GM19438 (cell line): Measurements from ENCODE around the gene NPAS2.

ENCODE experiments used
- ATAC-seq: cut with Tn5 transposase; IDR thresholded peaks from one replicate; pipeline ENCODE4 v1.9.1; 2021; ENCODE audit warnings: low read depth; ENCODE audit not compliant: unreplicated experiment

Gene NPAS2, protein sequence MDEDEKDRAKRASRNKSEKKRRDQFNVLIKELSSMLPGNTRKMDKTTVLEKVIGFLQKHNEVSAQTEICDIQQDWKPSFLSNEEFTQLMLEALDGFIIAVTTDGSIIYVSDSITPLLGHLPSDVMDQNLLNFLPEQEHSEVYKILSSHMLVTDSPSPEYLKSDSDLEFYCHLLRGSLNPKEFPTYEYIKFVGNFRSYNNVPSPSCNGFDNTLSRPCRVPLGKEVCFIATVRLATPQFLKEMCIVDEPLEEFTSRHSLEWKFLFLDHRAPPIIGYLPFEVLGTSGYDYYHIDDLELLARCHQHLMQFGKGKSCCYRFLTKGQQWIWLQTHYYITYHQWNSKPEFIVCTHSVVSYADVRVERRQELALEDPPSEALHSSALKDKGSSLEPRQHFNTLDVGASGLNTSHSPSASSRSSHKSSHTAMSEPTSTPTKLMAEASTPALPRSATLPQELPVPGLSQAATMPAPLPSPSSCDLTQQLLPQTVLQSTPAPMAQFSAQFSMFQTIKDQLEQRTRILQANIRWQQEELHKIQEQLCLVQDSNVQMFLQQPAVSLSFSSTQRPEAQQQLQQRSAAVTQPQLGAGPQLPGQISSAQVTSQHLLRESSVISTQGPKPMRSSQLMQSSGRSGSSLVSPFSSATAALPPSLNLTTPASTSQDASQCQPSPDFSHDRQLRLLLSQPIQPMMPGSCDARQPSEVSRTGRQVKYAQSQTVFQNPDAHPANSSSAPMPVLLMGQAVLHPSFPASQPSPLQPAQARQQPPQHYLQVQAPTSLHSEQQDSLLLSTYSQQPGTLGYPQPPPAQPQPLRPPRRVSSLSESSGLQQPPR

GRCh38 chr2:100819370-100820272 lies at the start of gene NPAS2:
Gene NPAS2, plus strand, starts transcription at chr2:100820139. Its CDS starts 84,616 bp downstream, at chr2:100904755.
- no peak for ATAC-seq

GRCh38 chr2:100771125-100771524 lies 48.8 kb upstream of the NPAS2 start:
- no peak for ATAC-seq

DNA sequence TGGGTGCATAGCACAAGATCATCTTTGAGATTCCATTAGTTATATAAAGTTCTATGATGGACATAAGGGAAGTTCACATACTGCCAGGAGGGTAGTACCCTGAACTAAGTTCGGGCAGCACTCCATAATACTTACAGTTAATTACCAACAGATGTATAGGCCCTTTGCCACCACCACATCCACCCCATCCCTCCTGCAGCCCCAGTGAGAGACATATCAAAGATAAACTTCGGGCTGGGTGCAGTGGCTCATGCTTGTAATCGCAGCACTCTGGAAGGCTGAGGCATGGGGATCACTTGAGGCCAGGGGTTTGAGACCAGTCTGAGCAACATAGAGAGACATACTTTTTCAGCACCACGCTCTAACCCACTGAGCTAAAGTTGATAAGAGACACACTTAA lies 46.4 kb upstream of the NPAS2 start:
- no peak for ATAC-seq

GRCh38 chr2:100776445-100776844 lies 43.5 kb upstream of the NPAS2 start:
- ATAC-seq = no peak

- ATAC-seq = no peak
These were observed 41.1 kb upstream of the NPAS2 start for GRCh38 chr2:100778637-100779450.

GRCh38 chr2:100779908-100780202 lies 40.1 kb upstream of the NPAS2 start:
- no peak for ATAC-seq

- ATAC-seq = no peak
These were observed 39.5 kb upstream of the NPAS2 start for GRCh38 chr2:100780203-100781008.

DNA sequence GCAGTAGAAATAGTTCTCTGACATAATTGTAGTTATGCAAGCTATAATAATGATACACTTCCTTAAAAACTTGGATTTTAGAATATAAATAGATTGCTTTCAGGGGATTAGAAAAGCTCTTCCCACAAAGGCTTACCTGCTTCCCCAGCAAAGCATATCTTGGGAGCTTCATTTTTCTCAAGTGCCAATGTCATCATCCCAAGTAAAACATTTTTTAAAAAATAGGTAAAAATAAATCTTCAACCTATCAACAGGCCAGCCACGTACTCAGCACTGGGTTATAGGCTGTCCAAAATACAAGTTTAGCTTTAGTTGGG lies 39.0 kb upstream of the NPAS2 start:
- no peak for ATAC-seq

DNA sequence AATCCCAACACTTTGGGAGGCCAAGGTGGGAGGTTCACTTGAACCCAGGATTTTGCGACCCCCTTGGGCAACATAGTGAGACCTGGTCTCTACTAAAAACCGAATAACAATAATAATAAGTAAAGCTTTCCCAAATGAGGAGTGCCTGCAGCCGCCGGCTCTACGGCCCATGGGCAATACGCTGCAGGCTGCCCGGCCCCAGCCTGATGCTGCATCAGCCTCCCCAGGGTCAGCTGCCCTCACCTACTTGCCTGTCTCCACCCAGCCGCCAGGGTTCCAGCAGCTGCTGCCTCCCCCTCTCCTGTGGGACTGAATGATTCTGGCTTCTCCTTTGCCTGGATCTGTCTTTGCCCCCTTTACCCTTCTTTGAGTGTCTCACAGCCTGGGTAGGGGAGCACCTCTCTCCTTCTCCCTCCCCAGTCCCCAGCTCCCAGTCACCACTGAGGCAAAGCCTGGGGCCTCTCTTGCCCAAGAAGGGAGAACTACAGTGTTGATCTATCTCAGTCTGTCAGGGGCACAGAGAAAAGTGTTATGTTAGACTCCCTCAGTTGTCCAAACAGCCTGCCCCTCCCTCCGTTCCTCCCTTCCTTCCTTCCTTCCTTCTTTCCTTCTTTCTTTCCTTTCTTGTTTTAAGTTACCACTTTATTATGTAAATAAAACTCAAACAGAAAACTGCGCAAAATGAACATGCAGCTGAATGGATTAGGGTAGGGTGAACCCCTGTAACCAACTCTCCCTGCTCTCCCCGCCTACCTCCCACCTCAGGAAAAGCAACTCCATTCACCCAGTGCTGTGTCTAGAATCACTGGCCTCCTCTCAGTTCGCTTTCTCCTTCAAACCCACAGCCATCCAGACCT lies 38.2 kb upstream of the NPAS2 start:
- ATAC-seq = no peak

- no peak for ATAC-seq
These were observed 37.5 kb upstream of the NPAS2 start for GRCh38 chr2:100782380-100782878.

DNA sequence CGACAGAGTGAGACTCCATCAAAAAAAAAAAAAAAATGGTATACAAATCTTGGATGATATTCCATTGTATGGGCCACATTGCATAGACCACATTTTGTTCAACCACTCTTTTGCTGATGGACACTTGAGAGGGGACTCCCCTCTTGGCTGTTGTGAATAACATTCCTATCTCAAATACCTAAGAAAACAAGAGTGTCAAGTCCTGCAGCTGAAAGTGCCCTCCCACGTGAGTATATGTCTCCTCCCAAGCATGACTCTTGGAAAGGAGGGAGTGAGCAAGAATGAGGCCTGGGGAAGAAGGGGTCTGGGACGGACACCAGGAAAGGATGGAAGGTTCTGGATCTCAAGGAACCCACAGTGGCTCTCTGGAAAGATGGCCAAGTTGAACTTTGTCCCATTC lies 36.0 kb upstream of the NPAS2 start:
- no peak for ATAC-seq

DNA sequence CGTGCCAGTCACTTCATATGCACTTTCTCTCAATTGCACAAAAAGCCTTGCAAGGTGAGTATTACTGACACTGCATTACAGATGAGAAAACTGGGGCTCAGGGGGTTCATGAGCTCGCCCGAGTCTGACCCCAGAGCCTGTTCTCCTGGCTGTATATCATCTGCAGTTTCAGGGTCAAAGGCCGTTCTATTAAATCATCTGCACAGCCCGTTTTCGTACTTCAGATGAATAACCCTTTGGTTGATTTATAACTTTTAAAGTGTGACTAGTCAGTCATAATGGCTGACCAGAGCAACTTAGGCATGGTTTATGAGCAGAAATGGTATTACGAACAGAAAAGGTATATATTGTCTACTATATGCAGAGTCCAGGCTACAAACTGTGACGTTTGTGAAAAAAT lies 35.3 kb upstream of the NPAS2 start:
- no peak for ATAC-seq

- ATAC-seq = no peak
These were observed 34.2 kb upstream of the NPAS2 start for GRCh38 chr2:100785626-100786296.

GRCh38 chr2:100786297-100786658 lies 33.7 kb upstream of the NPAS2 start:
- ATAC-seq = no peak

- no peak for ATAC-seq
These were observed 33.0 kb upstream of the NPAS2 start for GRCh38 chr2:100786985-100787384.

DNA sequence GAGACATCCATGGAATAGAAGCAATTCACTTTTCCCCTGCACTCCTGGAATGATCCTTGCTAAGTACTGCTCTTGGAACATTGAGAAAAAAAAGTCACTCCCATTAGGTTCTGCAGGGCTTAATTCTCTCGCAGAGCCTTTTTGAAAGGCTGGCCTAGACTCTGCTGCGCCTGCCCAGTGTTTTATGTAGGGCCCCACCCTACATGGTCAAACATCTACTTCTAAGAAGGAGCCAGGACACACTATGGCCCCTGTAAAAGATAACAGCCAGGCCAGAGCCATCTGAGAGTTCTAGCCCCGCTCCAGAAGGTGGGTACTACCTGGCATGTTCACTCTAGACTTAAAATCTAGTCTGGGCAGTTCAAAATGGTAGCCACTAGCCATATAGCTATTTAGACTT lies 30.6 kb upstream of the NPAS2 start:
- no peak for ATAC-seq

DNA sequence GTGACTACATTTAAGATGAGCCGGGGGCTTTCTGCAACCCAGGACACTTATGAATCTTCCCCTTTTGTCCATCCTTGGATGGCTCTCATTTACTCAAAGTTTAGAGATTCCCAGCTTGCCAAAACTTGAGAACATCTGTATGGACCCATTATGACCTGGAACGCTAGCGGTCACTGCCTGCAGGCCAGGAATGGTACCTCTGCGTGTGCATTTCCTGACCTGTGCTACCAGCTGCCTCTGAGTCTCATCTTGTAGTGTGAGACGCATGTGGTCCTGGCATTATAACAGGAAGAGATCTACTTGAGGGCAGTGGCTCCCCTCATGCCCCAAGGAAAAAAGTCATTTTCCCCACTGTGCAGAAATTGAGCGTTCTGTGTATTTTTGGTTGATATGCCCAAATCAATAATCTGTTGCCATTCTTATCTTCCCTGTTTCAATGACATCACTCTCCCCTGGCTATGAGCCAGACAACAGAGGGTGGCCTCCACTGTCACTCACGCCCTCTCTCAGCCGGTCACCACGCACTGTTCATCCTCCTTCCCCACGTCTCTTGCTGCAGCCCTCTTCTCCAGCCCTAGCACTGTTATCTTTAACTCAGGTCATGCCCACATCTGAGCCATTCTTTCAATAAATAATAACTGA lies 28.5 kb upstream of the NPAS2 start:
- no peak for ATAC-seq

DNA sequence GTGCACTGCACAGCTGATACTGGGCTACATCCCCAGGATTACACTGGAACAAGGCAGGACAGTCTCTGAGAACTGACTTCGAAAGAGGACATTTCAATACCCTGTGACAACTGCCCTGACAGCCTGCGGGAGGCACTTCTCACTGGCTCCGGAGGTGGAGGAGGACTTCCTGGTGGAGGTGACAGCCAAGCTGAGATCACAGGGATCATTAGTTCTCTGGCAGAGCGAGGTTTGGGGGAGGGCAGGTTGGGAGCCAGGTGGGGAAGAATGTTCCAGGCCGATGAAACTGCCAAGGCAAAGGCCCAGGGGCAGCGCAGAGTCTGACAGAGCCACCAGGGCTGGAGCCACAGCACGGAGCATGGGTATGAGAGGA lies 28.0 kb upstream of the NPAS2 start:
- ATAC-seq = no peak
